Esophagus squamous epithelium (tissue), 5 donors: ENCODE results near the gene NDFIP1. TPM values are rescaled to one million over a fixed set of nuclear protein-coding genes. Genes with fewer than 3 reads are reported as not detected.
"Not testable (repeated sequence)": the region's sequence is repeated elsewhere in the genome, so short reads cannot be mapped to it uniquely, and the experiment has no call there.

Source experiments
- DNase-seq: peaks from one replicate; lab custom pipeline; 2025; lab: John Stamatoyannopoulos, UW
- H3K27ac ChIP-seq, 4 donors: fragments of 200-600 bp; sonication (generic); one replicate each; pipeline ENCODE4 v1.5.1; 2016 to 2019; ENCODE audit warnings: mild to moderate bottlenecking in 1 of 4
- H3K27me3 ChIP-seq, 4 donors: fragments of 200-600 bp; sonication (generic); 1 replicate in 3 of 4; 2 replicates in 1 of 4; pipeline versions ENCODE4 v1.5.1 to v1.6.0; 2017 to 2021; ENCODE audit warnings: antibody characterized with exemption in 1 of 4
- H3K36me3 ChIP-seq, 3 donors: fragments of 200-600 bp; sonication (generic); one replicate each; pipeline ENCODE4 v1.5.1; 2016 to 2019
- H3K4me1 ChIP-seq, 3 donors: fragments of 200-600 bp; sonication (generic); one replicate each; pipeline ENCODE4 v1.5.1; 2017 to 2019
- H3K4me3 ChIP-seq, 4 donors: fragments of 200-600 bp; sonication (generic); 1 replicate in 3 of 4; 2 replicates in 1 of 4; pipeline ENCODE4 v1.5.1; 2016 to 2019; ENCODE audit warnings: mild to moderate bottlenecking in 2 of 4, moderate library complexity in 1 of 4
- H3K9me3 ChIP-seq, 3 donors: fragments of 200-600 bp; sonication (generic); one replicate each; pipeline ENCODE4 v1.5.1; 2016 to 2019
- POLR2A ChIP-seq, 4 donors: fragments of 450-650 bp; IDR thresholded peaks; one replicate each; pipeline ENCODE4 v1.6.1; 2017; ENCODE audit warnings: antibody characterized with exemption in 4 of 4, mild to moderate bottlenecking in 4 of 4, moderate library complexity in 3 of 4
- WGBS, 2 donors: methylation state at CpG; one replicate each; pipeline ENCODE4 v1.1.5; 2018; 5-methylcytosine and 5-hydroxymethylcytosine counted together
- intact Hi-C: fragments of 100-400 bp; cut with DNase I; formaldehyde crosslinking; loops from one replicate; pipeline ENCODE4 v1.15.0; 2022
- total RNA-seq, 4 donors: library from RNA; depleted of rRNA; stranded (reverse); fragments of >200 nt; gene quantifications; one replicate each; pipeline ENCODE4 v1.1.0, GENCODE V29; 2016
- TF ChIP-seq, protein P1 (sequence below), 6 experiments: fragments of 450-650 bp in 4 of 6; fragments of 200-600 bp in 2 of 6; sonication (generic) in 2 of 6; IDR thresholded peaks; one replicate each; pipeline ENCODE4 v1.5.1; 2016 to 2019; ENCODE audit warnings: antibody characterized with exemption in 6 of 6, mild to moderate bottlenecking in 4 of 6, moderate library complexity in 4 of 6
- donor health status: DM: yes; HTN: yes; CAD: no.

Gene NDFIP1
- total RNA-seq, 4 donors from 2014 or later: 34.1 to 82.6 (median 38.9) TPM

DNA sequence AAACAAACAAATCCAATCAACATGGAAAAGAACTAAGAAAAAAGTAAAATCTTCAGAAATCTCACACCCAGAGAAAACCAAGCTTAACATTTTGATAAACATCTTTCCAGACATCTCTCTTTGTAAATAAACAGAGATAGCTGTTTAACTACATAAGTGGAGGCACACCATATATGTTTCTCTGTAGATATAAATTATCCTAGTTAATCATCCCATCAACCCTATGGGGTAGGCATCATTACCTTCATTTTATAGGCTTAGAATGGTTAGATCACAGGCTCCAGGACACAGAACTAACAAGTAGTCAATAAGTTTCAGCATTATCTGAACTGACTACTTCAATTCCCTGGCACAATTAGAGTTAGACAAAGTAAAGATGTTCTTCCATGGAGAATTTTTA is 22.4 kb upstream of the NDFIP1 start:
- intact Hi-C loops: no loop called here
- no peaks in the 10 kb centered on the region for H3K36me3 ChIP-seq
- no peaks in the 10 kb centered on the region for H3K4me1 ChIP-seq
- H3K4me3 ChIP-seq: no peak overlapping the region
- DNase-seq: no peak
- peaks cover 0 to 3% (median 0%) of the 10 kb centered on the region in 4 donors for H3K27me3 ChIP-seq
- no peak for TF ChIP-seq POLR2A (IDR thresholded peaks at IDR 0.05)
- TF ChIP-seq, protein P1, sequence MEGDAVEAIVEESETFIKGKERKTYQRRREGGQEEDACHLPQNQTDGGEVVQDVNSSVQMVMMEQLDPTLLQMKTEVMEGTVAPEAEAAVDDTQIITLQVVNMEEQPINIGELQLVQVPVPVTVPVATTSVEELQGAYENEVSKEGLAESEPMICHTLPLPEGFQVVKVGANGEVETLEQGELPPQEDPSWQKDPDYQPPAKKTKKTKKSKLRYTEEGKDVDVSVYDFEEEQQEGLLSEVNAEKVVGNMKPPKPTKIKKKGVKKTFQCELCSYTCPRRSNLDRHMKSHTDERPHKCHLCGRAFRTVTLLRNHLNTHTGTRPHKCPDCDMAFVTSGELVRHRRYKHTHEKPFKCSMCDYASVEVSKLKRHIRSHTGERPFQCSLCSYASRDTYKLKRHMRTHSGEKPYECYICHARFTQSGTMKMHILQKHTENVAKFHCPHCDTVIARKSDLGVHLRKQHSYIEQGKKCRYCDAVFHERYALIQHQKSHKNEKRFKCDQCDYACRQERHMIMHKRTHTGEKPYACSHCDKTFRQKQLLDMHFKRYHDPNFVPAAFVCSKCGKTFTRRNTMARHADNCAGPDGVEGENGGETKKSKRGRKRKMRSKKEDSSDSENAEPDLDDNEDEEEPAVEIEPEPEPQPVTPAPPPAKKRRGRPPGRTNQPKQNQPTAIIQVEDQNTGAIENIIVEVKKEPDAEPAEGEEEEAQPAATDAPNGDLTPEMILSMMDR (IDR thresholded peaks at IDR 0.05): no peak
- H3K27ac ChIP-seq: no peak overlapping the region
- no peaks in the 10 kb centered on the region for H3K9me3 ChIP-seq

DNA sequence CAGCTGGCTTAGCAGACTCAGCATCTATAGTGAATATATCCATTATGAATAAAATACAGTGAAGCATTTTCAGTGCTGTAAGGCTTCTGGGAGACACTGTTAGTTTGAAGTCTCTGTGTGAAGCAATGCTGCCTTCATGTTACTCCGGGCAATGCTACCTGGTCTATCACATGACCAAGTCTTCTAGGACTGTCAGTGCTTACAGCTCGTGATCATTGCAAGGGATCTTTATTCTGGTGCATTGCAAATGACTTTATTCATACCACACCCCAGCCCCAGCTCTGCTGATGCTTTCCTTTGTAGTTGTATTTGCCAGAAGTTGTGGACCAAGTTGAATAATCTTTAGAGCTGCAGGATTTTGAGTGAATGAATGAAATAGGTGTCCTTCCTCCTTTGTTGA is 21.9 kb upstream of the NDFIP1 start:
- intact Hi-C loops: no loop called here
- DNase-seq: no peak
- Histone ChIP-seq H3K27me3 (peaks cover 0 to 3% (median 0%) of the 10 kb centered on the region in 4 donors), H3K27ac (no peak overlapping the region), H3K4me3 (no peak overlapping the region), H3K9me3 (no peaks in the 10 kb centered on the region), H3K4me1 (no peaks in the 10 kb centered on the region), H3K36me3 (no peaks in the 10 kb centered on the region)
- no peak for TF ChIP-seq POLR2A (IDR thresholded peaks at IDR 0.05)
- TF ChIP-seq, protein P1 (IDR thresholded peaks at IDR 0.05): no peak
- WGBS, 2 donors: 61 to 80% methylated on average over 2 of the region's 2 CpGs

DNA sequence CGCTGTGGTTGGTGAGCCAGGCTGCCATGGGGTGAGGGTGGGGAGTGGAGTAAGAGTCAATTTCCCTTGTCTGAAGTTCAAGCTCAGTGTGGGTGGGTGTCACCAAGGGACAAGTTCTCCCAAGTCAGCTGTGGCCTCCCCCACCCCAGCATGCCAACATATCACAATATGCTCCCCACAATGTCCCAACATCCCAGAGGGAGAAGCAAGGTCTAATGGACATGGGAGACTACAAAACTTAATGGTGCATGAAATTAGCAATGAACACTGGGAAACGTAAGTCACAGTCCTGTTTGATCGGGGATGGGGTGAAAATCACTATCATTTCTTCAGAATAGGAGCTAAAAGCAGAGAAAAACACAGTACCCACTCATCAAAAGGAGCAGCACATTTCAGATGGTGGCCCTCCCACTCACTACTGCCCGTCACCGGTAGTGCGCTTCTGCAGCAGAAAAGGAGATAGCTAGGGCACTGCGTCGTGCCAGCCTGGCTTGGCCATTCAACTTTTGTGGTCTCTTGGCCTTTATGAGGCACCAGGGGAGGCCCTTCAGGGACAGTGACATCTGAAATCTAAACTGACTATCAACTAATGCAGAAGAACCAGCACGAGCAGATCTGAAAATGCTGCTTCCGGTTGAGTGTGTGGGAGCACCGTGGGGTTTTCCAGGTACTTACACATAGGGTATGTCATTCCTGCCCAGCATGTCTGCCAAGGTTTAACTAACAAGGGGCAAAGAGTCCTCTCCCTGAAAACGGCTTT is 20.5 kb upstream of the NDFIP1 start:
- 80 to 87% methylated on average over 9 to 11 of the region's 12 CpGs for WGBS, 2 donors

DNA sequence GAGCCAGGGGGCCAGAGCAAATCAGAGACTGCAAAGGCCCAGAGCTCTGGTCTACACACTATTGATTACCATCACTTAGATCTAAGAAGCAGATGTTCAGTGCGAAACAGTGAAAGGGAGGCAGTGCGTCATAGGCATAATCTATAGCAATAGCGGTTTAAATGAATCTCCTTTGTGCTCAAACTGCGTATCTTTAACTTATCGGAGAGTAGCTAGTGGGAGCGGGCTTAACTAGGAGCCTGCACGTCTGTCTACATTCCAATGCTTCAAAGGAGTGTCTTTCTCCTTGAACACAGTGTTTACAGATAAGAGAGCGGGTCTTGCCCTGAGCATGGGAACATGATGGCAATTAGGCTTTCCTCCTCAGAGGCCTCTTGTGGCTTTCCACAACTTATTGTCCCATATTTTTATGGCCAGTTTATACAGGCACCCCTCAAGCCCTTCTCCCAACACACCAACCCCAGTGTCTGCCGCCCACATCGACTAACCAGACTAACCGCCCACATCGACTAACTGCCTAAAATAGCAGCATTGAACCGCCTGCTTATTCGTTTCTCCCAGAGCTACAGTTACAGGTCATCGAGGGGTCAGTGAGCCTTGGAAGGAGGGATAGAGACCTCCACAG is 19.6 kb upstream of the NDFIP1 start:
- H3K4me1 ChIP-seq, H3K9me3 ChIP-seq, H3K36me3 ChIP-seq, H3K27ac ChIP-seq, H3K4me3 ChIP-seq, H3K27me3 ChIP-seq, intact Hi-C loops, DNase-seq: not testable (repeated sequence)
- 71 to 76% methylated on average over 15 of the region's 15 CpGs for WGBS, 2 donors

More for the DNA sequence above, 20.5 kb upstream of the NDFIP1 start:
- Histone ChIP-seq H3K9me3 (no peaks in the 10 kb centered on the region), H3K27ac (no peak overlapping the region), H3K27me3 (peaks cover 0 to 3% (median 0%) of the 10 kb centered on the region in 4 donors), H3K4me3 (no peak overlapping the region), H3K4me1 (no peaks in the 10 kb centered on the region), H3K36me3 (no peaks in the 10 kb centered on the region)
- DNase-seq: no peak
- intact Hi-C loops: no loop called here
- TF ChIP-seq, protein P1 (IDR thresholded peaks at IDR 0.05): no peak
- no peak for TF ChIP-seq POLR2A (IDR thresholded peaks at IDR 0.05)

DNA sequence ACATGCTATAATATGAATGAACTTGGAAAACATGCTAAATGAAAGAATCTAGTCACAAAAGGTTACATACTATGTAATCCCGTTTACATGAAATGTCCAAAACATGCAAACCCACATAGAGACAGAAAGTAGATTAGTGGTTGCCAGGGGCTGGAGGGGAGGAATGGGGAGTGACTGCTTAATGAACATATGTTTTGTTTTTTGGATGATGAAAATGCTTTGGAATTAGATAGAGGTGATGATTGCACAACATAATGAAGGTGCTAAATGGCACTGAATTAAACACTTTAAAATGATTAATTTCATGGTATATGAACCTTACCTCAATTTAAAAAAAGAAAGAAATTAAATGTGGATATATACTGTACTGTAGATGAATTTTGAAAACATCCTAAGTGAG is 17.6 kb upstream of the NDFIP1 start:
- no peaks in the 10 kb centered on the region for H3K36me3 ChIP-seq
- TF ChIP-seq, protein P1 (IDR thresholded peaks at IDR 0.05): no peak
- no peak for TF ChIP-seq POLR2A (IDR thresholded peaks at IDR 0.05)
- H3K4me1 ChIP-seq: no peaks in the 10 kb centered on the region
- no peak overlapping the region for H3K4me3 ChIP-seq
- DNase-seq: no peak
- intact Hi-C loops: no loop called here
- peaks cover 0 to 3% (median 0%) of the 10 kb centered on the region in 4 donors for H3K27me3 ChIP-seq
- no peak overlapping the region for H3K27ac ChIP-seq
- 29 to 34% methylated on average over 1 of the region's 1 CpG for WGBS, 2 donors
- no peaks in the 10 kb centered on the region for H3K9me3 ChIP-seq
